ENCODE data around the gene TNK2. TPM values are rescaled to one million over a fixed set of nuclear protein-coding genes. Genes with fewer than 3 reads are reported as not detected.

The TNK2 gene
- total RNA-seq, 1 donor from 2014 or later: 46.2 TPM

- Mint-ChIP-seq H3K27ac (ENCODE audit: unreplicated experiment) (no peak overlapping the region), H3K27me3 (ENCODE audit: unreplicated experiment) (peaks cover 1% of the 10 kb centered on the region), H3K36me3 (ENCODE audit: unreplicated experiment) (no peaks in the 10 kb centered on the region), H3K4me3 (ENCODE audit: unreplicated experiment) (no peak overlapping the region), H3K4me1 (ENCODE audit: low read depth, unreplicated experiment) (peaks cover 1% of the 10 kb centered on the region), H3K9me3 (ENCODE audit: unreplicated experiment) (peaks cover 2% of the 10 kb centered on the region)
- no peak for DNase-seq
- TF ChIP-seq CTCF (IDR thresholded peaks at IDR 0.05; ENCODE audit: partially characterized antibody, unreplicated experiment): no peak
Measured at GRCh38 chr3:195821403-195822130, 86.8 kb downstream of the TNK2 start.

DNA sequence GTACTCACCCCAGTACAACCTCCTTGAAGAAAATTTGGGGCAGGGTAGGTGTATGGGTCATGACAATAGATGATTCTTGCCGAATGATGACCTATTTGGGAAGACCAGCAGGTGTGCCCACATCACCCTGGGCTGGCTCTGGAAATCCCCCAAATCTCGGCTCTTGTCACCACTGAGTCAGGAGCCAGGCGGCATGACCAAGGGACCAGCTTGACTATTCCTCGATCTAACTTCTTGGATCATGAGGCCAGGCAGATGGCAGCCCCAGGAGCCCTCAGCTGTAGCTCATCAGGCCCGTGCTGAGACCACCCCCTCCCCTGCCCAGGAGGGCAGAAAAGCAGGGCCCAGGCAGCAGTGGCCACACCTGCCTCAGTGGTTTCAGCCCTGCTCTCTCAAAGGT, 87.5 kb downstream of the TNK2 start:
- Mint-ChIP-seq H3K27me3 (ENCODE audit: unreplicated experiment) (peaks cover 1% of the 10 kb centered on the region), H3K4me3 (ENCODE audit: unreplicated experiment) (no peak overlapping the region), H3K36me3 (ENCODE audit: unreplicated experiment) (no peaks in the 10 kb centered on the region), H3K9me3 (ENCODE audit: unreplicated experiment) (peaks cover 2% of the 10 kb centered on the region), H3K27ac (ENCODE audit: unreplicated experiment) (no peak overlapping the region), H3K4me1 (ENCODE audit: low read depth, unreplicated experiment) (peaks cover 1% of the 10 kb centered on the region)
- TF ChIP-seq CTCF (IDR thresholded peaks at IDR 0.05; ENCODE audit: partially characterized antibody, unreplicated experiment): no peak
- DNase-seq: no peak

DNA sequence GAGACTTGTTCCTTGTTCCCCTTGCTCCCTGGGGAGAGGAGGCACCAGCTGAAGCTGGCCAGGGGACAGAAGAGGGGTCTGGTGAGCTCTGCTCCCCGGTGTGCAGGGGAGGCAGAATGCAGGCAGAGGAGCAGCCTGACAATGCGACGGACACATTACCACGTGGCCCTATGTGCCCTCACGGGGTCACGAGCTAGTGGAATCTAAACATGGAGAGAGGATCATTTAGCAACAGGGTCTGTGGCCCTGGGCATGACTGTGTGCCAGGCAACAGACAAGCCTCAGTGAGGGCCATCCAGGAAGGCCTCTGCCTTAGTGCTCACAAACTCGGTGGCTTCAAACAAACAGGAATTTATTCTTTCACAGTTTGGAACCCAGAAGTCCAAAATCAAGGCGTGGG, 88.2 kb downstream of the TNK2 start:
- peaks cover 2% of the 10 kb centered on the region for H3K9me3 Mint-ChIP-seq (ENCODE audit: unreplicated experiment)
- peaks cover 1% of the 10 kb centered on the region for H3K27me3 Mint-ChIP-seq (ENCODE audit: unreplicated experiment)

DNA sequence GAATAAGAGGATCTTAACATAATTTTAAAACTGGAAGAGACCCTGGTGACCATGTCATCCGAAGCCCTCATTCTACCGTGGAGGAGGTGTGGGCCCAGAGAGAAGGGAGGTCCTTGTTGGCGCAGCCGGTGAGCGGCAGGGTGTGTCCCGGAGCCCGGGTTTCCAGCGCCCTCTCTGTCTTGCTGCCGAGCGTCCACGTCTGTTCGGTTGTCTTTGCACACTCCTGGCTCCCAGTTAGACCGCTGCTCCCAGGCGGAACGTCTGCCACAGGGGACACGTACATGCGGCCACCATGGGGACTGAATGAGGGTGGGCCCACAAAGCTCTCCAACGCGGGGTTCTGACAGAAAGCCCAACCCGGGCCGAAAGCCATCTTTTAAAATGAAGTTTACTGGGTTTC, 90.0 kb downstream of the TNK2 start:
- H3K27ac Mint-ChIP-seq (ENCODE audit: unreplicated experiment): no peak overlapping the region
- H3K4me3 Mint-ChIP-seq (ENCODE audit: unreplicated experiment): no peak overlapping the region

More for the DNA sequence above, 88.2 kb downstream of the TNK2 start:
- no peak for DNase-seq
- Mint-ChIP-seq H3K4me3 (ENCODE audit: unreplicated experiment) (no peak overlapping the region), H3K36me3 (ENCODE audit: unreplicated experiment) (no peaks in the 10 kb centered on the region), H3K4me1 (ENCODE audit: low read depth, unreplicated experiment) (peaks cover 1% of the 10 kb centered on the region), H3K27ac (ENCODE audit: unreplicated experiment) (no peak overlapping the region)
- TF ChIP-seq CTCF (IDR thresholded peaks at IDR 0.05; ENCODE audit: partially characterized antibody, unreplicated experiment): no peak

More for the DNA sequence above, 90.0 kb downstream of the TNK2 start:
- peaks cover 4% of the 10 kb centered on the region for H3K27me3 Mint-ChIP-seq (ENCODE audit: unreplicated experiment)
- no peak for DNase-seq
- H3K4me1 Mint-ChIP-seq (ENCODE audit: low read depth, unreplicated experiment): peaks cover 1% of the 10 kb centered on the region
- H3K9me3 Mint-ChIP-seq (ENCODE audit: unreplicated experiment): peaks cover 4% of the 10 kb centered on the region
- no peaks in the 10 kb centered on the region for H3K36me3 Mint-ChIP-seq (ENCODE audit: unreplicated experiment)
- no peak for TF ChIP-seq CTCF (IDR thresholded peaks at IDR 0.05; ENCODE audit: partially characterized antibody, unreplicated experiment)
